Neural progenitor cell (in vitro differentiated cells): ENCODE measurements around the gene CEP19.

ENCODE experiments used
- EZH2 ChIP-seq: fragments of 200-600 bp; sonication (generic); IDR thresholded peaks from 2 replicates; pipeline ENCODE4 v1.6.1; 2017; ENCODE audit warnings: antibody characterized with exemption, mild to moderate bottlenecking, moderate library complexity
- TF ChIP-seq, protein P1 (sequence below): fragments of 200-600 bp; sonication (generic); IDR thresholded peaks from 2 replicates; pipeline ENCODE4 v1.5.1; 2017; ENCODE audit warnings: antibody characterized with exemption, mild to moderate bottlenecking

DNA sequence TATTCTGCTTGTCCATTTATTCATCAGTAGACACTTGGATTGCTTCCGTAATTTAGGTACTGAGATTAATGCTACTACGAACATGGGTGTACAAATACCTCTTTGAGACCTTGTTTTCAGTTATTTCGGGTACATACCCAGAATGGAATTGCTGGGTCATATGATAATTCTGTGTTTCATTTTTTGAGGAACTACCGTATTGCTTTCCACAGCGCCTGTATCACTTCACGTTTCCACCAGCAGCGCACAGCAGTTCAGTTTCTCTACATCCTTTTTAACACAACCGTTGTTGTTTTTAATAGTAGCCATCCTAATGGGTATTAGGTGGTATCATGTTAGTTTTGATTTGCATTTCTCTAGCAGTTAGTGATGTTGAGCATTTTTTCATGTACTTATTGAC, 37.1 kb upstream of the CEP19 start:
- TF ChIP-seq, protein P1, sequence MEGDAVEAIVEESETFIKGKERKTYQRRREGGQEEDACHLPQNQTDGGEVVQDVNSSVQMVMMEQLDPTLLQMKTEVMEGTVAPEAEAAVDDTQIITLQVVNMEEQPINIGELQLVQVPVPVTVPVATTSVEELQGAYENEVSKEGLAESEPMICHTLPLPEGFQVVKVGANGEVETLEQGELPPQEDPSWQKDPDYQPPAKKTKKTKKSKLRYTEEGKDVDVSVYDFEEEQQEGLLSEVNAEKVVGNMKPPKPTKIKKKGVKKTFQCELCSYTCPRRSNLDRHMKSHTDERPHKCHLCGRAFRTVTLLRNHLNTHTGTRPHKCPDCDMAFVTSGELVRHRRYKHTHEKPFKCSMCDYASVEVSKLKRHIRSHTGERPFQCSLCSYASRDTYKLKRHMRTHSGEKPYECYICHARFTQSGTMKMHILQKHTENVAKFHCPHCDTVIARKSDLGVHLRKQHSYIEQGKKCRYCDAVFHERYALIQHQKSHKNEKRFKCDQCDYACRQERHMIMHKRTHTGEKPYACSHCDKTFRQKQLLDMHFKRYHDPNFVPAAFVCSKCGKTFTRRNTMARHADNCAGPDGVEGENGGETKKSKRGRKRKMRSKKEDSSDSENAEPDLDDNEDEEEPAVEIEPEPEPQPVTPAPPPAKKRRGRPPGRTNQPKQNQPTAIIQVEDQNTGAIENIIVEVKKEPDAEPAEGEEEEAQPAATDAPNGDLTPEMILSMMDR = no peak
- TF ChIP-seq EZH2 = no peak
